B cell (primary cell): Measurements from ENCODE around the gene CNTF.

Experiments
- EZH2 ChIP-seq: IDR thresholded peaks from 2 replicates; pipeline ENCODE4 v1.6.1; 2012; ENCODE audit warnings: borderline replicate concordance, low read depth, mild to moderate bottlenecking, moderate library complexity, low read length; ENCODE audit not compliant: insufficient read depth, poor library complexity, severe bottlenecking
- TF ChIP-seq, protein P1 (sequence below): fragments of 200-600 bp; IDR thresholded peaks from one replicate; pipeline ENCODE4 v1.8.0; 2022; ENCODE audit warnings: antibody characterized with exemption, mild to moderate bottlenecking

- TF ChIP-seq, protein P1, sequence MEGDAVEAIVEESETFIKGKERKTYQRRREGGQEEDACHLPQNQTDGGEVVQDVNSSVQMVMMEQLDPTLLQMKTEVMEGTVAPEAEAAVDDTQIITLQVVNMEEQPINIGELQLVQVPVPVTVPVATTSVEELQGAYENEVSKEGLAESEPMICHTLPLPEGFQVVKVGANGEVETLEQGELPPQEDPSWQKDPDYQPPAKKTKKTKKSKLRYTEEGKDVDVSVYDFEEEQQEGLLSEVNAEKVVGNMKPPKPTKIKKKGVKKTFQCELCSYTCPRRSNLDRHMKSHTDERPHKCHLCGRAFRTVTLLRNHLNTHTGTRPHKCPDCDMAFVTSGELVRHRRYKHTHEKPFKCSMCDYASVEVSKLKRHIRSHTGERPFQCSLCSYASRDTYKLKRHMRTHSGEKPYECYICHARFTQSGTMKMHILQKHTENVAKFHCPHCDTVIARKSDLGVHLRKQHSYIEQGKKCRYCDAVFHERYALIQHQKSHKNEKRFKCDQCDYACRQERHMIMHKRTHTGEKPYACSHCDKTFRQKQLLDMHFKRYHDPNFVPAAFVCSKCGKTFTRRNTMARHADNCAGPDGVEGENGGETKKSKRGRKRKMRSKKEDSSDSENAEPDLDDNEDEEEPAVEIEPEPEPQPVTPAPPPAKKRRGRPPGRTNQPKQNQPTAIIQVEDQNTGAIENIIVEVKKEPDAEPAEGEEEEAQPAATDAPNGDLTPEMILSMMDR, result no peak
- TF ChIP-seq EZH2, result no peak
Observed at GRCh38 chr11:58578136-58578634, 44.3 kb upstream of the CNTF start.
